Measurements from ENCODE around the gene GRIK2.

GRIK2 gene

DNA sequence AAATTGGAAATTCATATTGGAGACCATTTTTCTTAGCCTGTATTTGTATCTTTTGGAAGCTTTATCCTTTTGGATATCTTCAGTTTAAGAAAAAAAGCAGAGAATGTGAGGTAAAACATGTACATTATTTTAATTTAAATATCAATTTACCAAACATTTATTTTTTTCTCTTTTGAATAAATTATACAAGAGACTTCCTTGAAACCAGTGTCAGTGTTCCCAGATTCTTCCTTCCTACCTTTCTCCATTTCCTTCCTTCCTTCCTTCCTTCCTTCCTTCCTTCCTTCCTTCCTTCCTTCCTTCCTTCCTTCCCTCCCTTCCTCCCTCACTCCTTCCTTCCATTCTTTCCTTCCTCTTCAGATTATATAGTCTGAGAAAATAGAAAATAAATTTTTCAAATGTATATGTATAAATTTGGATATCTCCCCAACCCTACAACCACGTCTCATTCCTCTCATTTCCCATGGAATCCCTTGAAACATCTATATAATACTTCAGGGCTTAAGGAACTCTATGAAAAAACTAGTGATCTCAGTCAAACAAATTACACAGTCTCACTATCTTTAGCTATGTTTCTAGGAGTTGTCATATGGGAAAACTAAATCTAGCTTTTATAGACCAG lies 528.4 kb downstream of the GRIK2 start:
- DNase-seq = no peak

DNA sequence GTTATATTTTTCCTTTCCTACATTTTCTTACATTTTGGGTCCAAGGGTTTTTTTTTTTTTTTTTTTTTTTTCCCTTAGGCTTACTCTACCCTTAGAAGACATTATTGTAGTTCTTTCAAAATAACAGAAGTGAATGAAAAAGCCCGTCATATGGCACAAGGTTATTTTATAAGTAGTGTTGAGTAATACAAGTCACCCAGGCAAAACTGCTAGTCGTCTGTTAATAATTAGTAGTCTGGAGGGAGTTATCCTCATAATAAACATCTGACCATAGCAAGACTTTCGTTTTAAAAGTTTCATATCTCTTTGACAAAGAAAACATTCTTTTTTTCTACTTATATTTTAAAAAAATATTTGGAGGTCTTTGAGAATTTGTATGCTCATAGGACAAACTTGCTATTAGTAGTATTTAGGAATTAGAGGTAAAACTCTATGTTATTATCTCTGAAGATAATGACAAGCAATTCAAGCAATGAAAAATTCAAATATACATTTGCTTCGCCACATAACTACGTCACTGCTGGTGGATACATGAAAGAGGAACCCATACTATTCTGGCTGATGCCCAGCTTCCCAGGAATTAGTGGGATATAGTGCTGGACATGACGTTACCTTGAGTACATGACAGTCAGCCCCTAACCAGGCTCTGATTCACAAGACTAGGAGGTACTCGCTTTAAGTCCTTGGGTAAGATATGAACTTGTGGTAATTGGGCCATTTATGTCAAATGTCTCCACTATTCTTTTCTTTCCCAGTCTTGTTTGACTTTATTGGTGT lies 532.8 kb downstream of the GRIK2 start:
- no peak for DNase-seq

DNA sequence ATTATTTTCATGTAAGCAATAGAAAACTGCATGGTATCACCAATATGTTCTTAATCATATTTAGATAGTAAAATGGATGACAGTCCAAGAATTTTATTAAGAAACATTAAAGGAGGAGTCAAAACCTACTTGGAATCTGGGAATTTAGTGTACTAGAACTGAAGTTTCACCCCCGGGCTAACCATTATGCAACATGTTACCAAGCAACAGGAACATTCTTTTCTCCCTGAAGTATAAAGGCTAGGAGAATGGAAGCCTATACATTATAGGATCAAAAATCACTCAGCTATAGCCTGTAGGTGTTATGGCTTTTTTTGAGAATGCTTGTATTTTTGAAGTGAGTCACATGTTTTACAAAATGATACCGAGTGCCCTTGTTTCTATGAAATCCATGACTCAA lies 538.3 kb downstream of the GRIK2 start:
- DNase-seq = no peak

DNA sequence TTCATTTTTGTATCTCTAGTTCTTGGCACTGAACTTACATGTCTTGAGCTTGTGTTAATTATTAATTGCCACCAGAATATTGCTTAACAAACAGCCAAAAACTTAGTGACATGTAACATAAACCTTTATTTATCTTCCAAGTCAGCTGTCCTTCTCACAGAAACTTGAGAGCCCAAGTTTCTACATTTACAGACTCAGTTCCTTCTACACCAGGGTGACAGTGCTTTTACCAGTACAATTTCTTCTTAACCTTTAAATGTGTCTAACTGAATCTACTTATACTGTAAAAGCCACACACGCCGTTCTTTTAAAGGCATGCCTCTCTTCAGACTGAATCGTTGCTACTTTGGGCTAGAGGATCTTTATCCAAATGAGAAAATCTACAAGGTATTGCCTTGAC lies 539.2 kb downstream of the GRIK2 start:
- no peak for DNase-seq

DNA sequence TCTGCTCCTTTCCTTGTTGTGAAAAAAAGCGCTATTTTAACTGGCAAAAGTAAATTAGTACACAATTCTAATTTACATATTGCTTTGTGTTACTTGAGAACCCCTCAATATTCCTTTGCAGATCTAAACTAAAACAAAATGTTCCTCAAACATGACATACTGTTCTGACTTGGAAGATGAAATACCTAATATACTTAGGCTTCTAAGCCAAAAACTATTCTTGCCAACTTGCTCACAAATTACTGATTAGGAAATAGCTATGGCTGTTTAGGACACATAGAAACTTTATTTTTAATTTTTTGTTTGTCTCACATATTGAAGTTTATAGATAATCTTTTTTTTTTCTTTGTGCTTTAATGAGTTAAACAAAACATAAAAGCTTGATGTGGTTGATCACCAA lies 542.2 kb downstream of the GRIK2 start:
- DNase-seq = no peak

DNA sequence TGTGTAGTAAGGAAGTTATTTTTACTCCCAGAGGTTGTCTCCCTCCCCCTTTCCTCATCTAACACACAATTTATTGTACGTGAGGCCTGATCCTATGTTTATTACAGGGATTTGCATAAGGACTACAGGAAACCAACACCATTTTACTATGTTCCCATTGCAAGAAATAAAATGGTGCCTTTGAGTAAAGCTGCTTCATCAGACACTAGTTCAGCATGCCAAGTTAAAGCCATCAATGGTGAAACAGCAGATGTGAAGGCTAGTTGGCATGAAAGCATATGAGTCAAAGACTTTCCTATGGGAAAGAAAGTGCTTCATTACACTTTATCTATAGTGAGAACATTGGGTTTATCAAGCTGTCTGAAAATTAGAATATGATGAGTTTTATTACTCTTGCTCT lies 543.0 kb downstream of the GRIK2 start:
- DNase-seq = no peak

DNA sequence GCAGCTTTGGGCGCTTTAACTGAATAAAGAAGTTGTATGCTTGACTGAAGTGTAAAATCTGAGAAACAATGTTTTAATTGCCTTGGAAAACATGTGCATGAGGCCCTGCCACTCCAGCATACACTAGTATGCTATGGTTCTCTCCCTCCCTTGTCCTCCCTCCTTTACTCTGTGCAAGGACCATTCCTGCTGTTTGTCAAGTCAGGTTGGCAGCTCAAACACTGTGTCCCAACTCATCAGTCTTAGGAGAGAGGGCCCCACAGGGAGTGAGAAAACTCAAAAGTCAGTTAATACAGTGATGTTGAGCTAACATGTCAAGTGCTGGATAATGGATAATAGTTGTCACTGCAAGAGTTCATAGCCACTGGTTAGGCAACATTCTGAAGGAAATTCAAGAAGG lies 543.6 kb downstream of the GRIK2 start:
- no peak for DNase-seq

DNA sequence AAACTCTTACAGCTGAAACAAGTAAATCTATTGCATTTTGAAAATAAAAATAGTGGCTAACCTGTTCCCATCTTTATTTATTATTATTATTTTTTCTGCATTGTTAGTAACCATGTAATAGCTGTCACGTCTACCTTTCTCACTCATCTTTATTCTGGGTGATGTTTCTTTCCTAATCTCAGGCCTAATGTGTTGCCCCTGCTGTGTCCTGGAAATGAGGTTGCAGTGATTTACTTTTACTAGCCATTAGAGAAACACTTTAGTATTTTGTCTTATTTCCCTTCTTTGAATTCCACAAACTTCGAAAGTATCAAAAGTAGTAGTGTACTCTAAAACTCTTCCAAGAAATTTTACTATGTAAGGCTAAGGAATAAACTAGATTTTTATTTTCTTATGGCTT lies 546.9 kb downstream of the GRIK2 start:
- no peak for DNase-seq

DNA sequence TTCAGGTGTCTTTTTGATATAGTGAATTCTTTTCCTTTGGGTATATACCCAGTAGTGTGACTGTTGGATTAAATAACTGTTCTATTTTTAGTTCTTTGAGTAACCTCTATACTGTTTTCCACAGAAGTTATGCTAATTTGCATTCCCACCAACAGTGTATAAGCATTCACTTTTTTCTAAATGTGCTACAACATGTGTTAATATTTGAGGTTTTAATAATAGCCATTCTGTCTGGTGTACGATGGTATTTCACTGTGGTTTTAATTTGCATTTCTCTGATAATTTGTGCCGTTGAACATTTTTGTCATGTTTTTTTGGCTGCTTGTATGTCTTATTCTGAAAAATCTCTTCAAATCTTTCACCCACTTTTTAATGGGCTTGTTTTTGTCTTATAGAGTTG lies 563.5 kb downstream of the GRIK2 start:
- no peak for DNase-seq

DNA sequence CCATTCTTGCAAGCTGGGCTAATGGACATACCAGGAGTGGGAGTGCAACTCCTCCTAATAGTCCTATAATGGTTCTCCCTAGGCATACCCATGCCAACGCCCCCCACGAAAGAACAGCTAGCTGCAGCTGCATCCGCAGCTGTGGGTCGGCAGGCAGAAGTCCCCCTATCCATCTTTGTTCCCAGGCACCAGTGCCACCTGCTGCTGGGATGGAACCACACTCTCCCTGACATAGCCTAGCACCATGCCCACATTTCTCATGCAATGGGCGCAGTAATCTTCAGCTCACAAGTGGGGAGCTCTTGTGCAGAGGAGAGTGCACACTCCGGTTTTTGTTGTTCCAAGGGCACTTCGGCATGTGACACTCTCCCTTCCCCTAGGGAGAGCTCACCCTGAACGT lies 567.8 kb downstream of the GRIK2 start:
- no peak for DNase-seq

DNA sequence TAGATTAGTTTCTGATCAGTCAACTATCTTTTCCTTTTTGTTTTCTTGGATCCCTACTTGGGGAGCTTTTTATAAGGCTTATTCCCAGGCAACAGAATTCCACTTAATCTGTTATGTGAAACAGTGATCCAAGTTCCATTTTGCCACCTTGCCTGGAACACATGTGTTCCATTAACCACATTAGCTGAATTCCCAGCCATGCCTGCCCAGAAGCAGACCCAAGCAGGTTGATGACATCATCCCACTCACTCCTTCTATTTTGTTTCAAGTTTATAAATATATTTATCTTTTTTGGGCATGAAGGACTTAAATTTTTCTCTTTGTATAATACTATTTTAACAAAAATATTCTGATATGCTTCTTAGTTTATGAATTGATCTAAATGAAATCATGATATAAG lies 587.4 kb downstream of the GRIK2 start:
- DNase-seq = no peak

DNA sequence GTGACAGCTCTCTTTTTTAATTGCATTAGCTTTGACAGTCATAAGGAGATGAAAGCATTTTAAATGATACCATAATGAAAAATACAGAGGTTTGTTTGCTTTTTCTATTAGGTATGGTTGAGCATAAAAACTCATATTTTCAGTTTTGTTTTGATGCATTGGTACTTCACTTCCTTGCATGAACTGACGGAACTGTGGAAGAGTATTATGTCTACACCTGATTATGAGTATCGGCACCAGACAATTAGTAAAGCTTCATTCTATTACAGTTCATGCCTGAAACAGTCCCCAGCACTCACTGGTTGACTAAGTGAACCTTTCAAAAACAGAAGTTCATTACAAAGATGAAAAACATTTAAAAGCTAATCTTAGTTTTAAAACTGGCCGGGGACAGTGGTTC lies 593.0 kb downstream of the GRIK2 start:
- DNase-seq = no peak

DNA sequence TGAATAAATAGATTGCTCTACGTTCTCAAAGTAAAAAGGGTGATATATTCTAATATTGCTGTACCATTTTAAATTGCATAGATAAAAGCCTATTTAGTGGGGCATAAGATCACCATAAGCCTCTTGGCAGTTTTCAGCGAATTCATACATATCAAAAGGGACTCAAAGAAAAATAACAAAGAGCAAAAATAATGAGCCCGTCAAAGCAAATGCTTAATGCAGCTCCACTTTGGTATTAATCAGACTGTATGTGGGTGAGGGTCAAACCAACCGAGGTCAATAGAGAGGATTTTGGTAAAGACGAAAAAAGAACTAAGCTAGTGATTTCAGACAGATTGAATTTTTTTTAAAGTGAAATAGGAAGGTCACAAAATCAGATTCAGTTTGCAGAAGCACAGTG lies 598.8 kb downstream of the GRIK2 start:
- no peak for DNase-seq

DNA sequence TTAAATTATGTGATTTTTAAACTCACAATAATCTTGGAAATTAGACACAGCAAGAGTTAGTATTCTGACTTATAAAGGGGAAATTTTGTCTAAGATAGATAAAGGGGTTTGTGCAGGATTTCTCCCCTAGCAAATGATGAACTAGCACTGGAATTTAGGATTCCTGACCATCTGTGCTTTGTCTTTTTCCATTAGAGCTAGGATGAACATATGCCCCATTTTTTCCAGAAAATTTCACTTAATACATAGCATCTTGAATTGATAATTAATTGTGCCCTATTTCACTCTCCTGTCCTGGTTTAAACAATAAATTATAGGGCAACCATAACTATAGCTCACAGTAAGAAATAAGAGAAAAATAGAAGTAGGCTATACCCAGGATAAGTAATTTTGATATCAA lies 601.0 kb downstream of the GRIK2 start:
- no peak for DNase-seq

DNA sequence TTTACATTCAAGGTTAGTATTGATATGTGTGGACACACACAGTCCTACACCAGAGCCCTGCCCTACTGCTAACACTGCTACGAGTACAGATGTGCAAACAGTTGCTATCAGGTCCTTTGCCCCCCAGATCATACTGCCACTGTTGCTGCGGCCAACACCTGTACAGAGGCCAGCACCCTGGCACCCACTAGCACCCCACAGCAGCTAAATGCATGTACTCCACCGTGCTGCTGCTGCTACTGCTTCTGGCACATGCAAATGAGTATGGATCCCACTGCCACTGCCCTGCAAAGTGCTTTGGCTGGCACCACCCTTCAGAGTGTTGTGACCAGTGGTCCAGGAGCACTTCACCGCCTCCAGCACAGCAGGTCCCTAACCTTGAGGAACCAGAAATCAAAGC lies 621.9 kb downstream of the GRIK2 start:
- no peak for DNase-seq

DNA sequence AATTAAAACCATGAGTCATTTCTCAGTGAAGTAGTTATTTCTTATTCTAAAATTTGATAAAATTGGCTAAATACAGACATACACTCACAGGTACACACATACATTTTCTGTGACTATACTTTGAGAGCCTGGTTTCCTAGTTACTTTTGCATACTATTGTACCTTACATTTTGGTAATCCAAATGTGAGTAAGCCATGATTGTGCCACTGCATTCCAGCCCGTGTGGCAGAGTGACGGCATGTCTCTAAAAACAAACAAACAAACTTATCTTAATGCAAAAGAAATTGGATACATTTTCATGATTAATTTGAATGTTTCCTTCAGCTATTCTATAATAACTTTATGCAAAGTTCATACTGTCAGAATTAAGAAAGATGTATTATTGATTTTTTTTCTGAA lies 628.8 kb downstream of the GRIK2 start:
- no peak for DNase-seq

DNA sequence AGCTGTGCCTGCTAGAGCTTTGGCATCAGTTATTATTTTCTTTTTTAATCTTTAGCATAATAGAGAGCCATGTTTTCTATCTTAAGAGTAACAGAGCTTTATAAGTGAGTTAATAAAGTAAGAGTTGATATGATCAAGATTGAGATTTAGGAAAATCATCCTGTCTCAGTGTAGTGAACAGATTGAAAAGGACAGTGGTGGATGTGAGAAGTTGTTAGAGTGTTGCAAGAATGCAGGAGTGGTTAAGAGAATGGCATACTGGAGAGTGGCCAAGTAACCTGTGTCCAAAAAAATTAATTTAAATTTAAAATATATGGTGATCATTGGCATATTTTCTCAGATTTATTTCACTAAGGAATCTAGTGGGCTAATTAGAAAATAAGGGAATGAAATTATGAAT lies 629.3 kb downstream of the GRIK2 start:
- no peak for DNase-seq

DNA sequence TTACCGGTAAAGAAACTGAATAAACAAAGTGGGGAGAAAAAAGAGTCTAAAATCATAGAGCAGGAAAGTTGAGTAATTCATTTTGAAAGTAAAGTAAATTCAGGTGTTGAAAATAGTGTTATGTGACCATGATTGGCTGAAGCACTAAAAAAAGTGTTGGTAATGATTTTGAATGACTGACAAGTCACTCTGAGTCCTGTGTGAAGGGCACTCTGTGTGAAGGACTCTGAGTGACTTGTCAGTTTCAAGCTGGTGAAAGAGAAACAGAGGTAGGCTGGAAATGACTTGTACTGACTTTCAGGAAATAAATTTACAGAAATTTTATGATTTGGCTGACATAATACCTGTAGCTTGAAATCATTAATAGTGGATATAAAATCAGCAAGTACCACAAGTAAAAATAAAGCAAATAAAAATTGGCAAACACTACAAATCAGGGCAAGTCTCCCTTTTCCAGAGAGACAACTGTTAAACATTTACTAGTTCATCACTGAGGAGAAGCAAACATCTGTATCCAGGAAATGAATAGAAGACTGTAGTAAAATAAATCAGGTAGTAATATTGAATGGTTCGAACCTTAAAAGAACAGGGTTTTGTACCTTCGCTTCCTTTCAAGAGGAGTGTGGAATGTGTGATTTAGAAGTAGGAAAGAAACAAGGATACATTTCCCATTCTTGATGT lies 630.6 kb downstream of the GRIK2 start:
- DNase-seq = no peak

DNA sequence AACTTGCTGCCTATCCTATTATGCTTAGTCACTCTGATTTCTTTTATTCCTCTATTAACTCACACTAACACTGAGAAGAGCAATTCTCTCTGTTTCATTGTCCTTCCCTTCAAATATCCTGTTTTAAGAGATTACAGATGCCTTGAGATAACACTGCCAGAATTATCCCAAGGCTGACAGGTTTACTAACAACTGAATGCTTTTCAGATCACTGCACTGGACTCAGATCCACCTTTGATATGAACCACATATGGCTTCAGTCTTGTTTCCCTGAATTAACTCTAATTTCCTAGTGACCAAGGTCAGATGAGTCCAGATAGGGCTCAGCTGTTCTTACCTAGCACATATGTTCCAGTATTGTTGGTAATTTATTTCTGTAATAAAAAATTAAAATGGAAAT lies 633.1 kb downstream of the GRIK2 start:
- DNase-seq = no peak

DNA sequence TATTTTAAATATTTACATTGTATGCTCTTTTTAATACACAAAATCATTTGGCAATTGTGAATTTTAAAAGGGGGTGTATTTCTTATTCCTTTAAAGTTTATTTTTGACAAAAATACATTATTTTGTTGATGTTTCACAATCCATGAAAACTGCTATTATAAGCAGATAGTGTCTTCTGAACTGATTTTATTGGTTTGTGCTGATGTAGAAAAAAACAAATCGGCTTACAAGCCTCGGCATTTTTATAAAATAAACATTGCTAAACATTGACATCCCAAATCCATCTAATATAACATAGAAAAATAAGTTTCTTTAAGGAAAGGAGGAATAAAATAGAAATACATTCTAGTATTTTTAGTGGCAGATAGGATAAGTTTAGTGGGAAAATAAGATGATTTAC lies 634.7 kb downstream of the GRIK2 start:
- DNase-seq = no peak

DNA sequence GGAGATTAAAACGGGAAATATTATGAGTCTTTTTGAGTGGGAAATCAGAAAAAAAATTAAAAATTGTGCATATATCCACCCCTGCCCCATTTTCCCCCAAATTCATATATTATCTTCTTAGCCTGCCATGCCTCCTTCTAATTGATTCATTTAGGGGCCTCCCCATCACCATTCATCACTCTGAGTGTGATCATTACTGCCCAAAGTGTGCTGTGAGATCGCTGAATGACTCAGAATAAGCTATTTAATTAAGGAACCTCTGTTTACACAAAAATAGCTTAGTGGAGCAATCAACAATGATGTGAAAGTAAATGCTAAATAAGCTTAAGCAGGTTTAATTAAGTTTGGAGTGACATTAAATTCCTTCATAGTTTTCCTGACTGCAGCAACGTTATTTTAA lies 645.5 kb downstream of the GRIK2 start:
- DNase-seq = no peak

DNA sequence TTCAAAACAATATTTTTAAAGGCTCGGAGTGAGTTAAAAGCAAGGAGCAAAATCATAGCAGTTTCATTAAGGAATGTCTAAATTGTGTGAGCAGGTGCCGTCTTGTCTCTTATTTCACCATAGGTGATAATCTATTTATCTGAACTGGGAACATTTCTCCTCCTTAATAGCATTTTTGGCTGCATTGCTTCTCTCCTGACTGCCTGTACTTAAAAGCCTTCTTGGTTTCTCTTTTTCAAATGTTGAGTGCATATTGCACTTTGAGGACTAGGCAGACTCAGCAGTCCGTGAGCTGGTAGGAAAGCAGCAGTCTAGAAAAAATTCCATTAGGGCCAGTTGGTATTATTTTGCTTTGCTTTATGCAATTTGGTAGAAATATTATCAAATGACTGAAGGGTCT lies 645.9 kb downstream of the GRIK2 start:
- no peak for DNase-seq

DNA sequence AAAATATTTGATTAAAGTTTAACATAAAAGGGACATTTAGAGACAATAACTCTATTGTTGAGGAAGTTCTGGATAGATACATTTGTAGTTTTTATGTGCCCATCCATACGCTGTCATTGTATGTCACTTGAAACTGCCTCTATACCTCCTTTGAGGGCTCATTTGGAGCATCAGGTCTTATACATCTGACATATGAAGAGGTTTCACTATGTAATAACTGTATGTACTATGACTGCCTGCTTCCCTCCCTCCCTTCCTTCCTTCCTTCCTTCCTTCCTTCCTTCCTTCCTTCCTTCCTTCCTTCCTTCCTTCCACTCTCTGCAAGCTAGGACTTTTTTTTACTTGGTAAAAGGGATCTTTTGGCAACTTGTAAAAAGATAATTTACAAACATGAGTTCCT lies 657.5 kb downstream of the GRIK2 start:
- DNase-seq = no peak

DNA sequence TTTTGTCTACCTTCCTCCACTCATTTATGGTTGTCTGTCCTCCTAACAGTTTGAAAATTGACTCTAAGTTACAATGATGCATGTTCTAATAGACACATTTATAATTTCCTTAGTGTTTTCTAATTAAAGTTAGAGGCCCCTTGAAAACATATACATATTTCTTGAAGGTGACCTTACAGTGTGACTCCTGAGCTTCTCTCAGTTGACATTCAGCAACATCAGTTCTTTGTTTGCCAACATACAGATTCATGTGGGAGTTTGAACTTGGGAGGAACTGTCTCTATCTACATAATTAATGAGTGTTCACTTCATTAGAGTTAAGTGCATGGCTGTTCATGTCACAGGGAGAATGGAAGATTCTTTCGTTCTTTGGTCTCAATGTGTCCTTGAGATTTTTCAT lies 658.2 kb downstream of the GRIK2 start:
- no peak for DNase-seq

DNA sequence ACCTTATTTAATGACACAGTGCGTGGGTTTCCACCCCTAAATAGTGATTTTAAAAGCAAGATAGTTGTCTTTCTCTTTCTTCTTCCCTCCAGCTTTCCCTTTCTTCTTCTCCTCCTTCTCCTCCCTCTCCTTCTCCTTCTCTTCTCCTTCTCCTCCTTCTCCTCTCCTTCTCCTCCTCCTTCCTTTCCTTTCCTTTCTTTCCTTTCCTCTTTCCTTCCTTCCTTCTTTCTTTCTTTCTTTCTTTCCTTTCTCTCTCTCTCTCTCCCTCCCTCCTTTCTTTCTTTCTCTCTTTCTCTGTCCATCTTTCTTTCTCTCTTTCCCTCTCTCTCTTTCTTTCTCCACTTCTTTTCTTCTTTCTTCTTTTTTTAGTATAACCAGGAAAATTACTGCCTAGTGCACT lies 670.6 kb downstream of the GRIK2 start:
- DNase-seq = no peak
